Esophagus squamous epithelium (tissue), 4 donors: Measurements from ENCODE around the gene PRKCE.

ENCODE experiments used
- POLR2A ChIP-seq, 4 donors: fragments of 450-650 bp; IDR thresholded peaks; one replicate each; pipeline ENCODE4 v1.6.1; 2017; ENCODE audit warnings: antibody characterized with exemption in 4 of 4, mild to moderate bottlenecking in 4 of 4, moderate library complexity in 3 of 4
- TF ChIP-seq, protein P1 (sequence below), 6 experiments: fragments of 450-650 bp in 4 of 6; fragments of 200-600 bp in 2 of 6; sonication (generic) in 2 of 6; IDR thresholded peaks; one replicate each; pipeline ENCODE4 v1.5.1; 2016 to 2019; ENCODE audit warnings: antibody characterized with exemption in 6 of 6, mild to moderate bottlenecking in 4 of 6, moderate library complexity in 4 of 6

DNA sequence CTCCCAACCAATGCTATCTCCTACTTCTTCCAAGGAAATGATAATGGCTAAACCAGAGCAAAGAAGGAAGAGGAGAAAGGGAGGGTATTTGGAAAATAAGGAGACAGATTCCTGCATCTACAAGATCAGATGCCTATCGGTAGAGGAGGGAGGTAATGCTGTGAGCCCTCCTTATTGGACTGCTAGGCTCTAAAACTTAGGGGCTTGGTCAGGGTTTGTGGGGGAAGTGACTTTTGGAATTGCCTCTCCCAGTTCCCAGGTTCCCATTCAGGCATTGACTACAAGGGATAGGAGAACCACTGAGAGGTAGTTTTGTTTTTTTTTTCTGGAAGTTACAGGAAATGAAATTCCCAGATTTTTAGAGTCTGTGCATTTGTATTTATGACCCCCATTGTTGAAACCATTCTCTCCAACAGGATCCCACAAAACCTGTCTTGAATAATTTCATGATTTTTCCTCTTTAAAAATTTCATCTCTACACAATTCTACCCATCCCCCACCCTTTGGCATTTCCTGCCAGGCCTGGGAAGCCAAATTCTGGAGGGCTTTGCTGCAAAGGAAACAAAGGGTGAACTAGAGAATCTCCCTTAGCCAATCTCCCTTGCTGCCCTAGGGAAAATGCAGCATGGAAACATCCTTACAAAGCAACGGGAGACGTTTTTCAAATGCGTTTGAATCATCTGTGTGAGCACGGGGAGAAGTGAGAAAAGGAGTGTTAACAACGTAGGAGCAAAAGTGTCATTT lies 363.6 kb downstream of the PRKCE start:
- TF ChIP-seq, protein P1, sequence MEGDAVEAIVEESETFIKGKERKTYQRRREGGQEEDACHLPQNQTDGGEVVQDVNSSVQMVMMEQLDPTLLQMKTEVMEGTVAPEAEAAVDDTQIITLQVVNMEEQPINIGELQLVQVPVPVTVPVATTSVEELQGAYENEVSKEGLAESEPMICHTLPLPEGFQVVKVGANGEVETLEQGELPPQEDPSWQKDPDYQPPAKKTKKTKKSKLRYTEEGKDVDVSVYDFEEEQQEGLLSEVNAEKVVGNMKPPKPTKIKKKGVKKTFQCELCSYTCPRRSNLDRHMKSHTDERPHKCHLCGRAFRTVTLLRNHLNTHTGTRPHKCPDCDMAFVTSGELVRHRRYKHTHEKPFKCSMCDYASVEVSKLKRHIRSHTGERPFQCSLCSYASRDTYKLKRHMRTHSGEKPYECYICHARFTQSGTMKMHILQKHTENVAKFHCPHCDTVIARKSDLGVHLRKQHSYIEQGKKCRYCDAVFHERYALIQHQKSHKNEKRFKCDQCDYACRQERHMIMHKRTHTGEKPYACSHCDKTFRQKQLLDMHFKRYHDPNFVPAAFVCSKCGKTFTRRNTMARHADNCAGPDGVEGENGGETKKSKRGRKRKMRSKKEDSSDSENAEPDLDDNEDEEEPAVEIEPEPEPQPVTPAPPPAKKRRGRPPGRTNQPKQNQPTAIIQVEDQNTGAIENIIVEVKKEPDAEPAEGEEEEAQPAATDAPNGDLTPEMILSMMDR (IDR thresholded peaks at IDR 0.05), result no peak
- no peak for TF ChIP-seq POLR2A (IDR thresholded peaks at IDR 0.05)
